Endothelial cell of umbilical vein (primary cell): ENCODE results near the gene FBL. TPM values are rescaled to one million over a fixed set of nuclear protein-coding genes. Genes with fewer than 3 reads are reported as not detected.

Source experiments
- BruUV-seq: library from RNA; stranded (reverse); fragments of 400-500 nt; replicated peaks from 2 replicates; lab custom pipeline; 2021; lab: Mats Ljungman, UMichigan
- CTCF ChIA-PET: fragments of 300-600, 350-600 bp; sonication (Branson Sonifier 250); formaldehyde crosslinking; loops from one replicate; lab custom pipeline; 2021; ENCODE audit warnings: antibody characterized with exemption, inconsistent platforms; lab: Charles Lee
- POLR2A ChIA-PET: fragments of 300-600, 350-600 bp; sonication (Branson Sonifier 250); formaldehyde crosslinking; loops from one replicate; lab custom pipeline; 2021; ENCODE audit warnings: antibody characterized with exemption, inconsistent platforms; lab: Charles Lee
- DNase-seq: peaks from one replicate; pipeline ENCODE4 v3.0.0-alpha.2; 2011; ENCODE audit warnings: low read depth, low spot score
- FAIRE-seq: peaks from 2 replicates; lab custom pipeline; 2011; peaks lifted over from hg19 to GRCh38; lab: Jason Lieb, UNC
- H2AFZ ChIP-seq: 2 replicates; pipeline ENCODE4 v1.6.0; 2012; ENCODE audit warnings: low read depth, low read length, control low read depth, inconsistent platforms
- H3K27ac ChIP-seq: 2 replicates; pipeline ENCODE4 v1.5.1; 2011; ENCODE audit warnings: low read depth, mild to moderate bottlenecking, control low read depth, low read length, moderate library complexity; ENCODE audit not compliant: insufficient read depth
- H3K27me3 ChIP-seq, 2 experiments: 2 replicates each; pipeline versions ENCODE4 v1.6.0 to v1.6.1; 2011; ENCODE audit warnings: low read length in 2 of 2, mixed read lengths in 1 of 2; ENCODE audit not compliant: control insufficient read depth in 2 of 2, insufficient read depth in 2 of 2
- H3K36me3 ChIP-seq, 2 experiments: 2 replicates in 1 of 2; 3 replicates in 1 of 2; pipeline ENCODE4 v1.5.1; 2011; ENCODE audit warnings: low read length in 2 of 2, mild to moderate bottlenecking in 1 of 2, moderate library complexity in 1 of 2; ENCODE audit not compliant: control insufficient read depth in 2 of 2, insufficient read depth in 2 of 2; ENCODE audit errors: extremely low read depth in 1 of 2
- H3K4me1 ChIP-seq: 3 replicates; pipeline ENCODE4 v1.5.1; 2011; ENCODE audit warnings: mild to moderate bottlenecking, low read length; ENCODE audit not compliant: control insufficient read depth, insufficient read depth; ENCODE audit errors: extremely low read depth
- H3K4me2 ChIP-seq: 2 replicates; pipeline ENCODE4 v1.6.1; 2011; ENCODE audit warnings: low read length, control low read depth, mixed read lengths; ENCODE audit not compliant: insufficient read depth
- H3K4me3 ChIP-seq, 3 experiments: fragments of 200-600 bp in 1 of 3; sonication (generic), shearing (Covaris generic) in 1 of 3; replicated peaks in 1 of 3; 2 replicates each; pipeline ENCODE4 v1.5.1; 2011 to 2016; ENCODE audit warnings: control low read depth in 3 of 3, low read length in 3 of 3, mild to moderate bottlenecking in 2 of 3, inconsistent platforms in 1 of 3, low read depth in 1 of 3, moderate library complexity in 1 of 3; ENCODE audit not compliant: insufficient read depth in 1 of 3
- H3K79me2 ChIP-seq: 2 replicates; pipeline ENCODE4 v1.6.0; 2012; ENCODE audit warnings: low read length, inconsistent platforms; ENCODE audit not compliant: control insufficient read depth, insufficient read depth
- H3K9ac ChIP-seq: replicated peaks from 2 replicates; pipeline ENCODE3; 2011; ENCODE audit warnings: low read length, control low read depth; ENCODE audit not compliant: insufficient read depth; ENCODE audit errors: extremely low read depth
- H3K9me1 ChIP-seq: replicated peaks from 3 replicates; pipeline ENCODE4 v1.6.0; 2011; ENCODE audit warnings: mild to moderate bottlenecking, low read length; ENCODE audit not compliant: control insufficient read depth, insufficient read depth; ENCODE audit errors: extremely low read depth
- H3K9me3 ChIP-seq: replicated peaks from 2 replicates; pipeline ENCODE4 v1.5.1; 2012; ENCODE audit warnings: low read length, inconsistent platforms; ENCODE audit not compliant: control insufficient read depth, insufficient read depth
- H4K20me1 ChIP-seq: replicated peaks from 2 replicates; pipeline ENCODE3; 2011; ENCODE audit warnings: mild to moderate bottlenecking, low read length; ENCODE audit not compliant: control insufficient read depth, insufficient read depth; ENCODE audit errors: extremely low read depth
- EZH2 ChIP-seq: IDR thresholded peaks from 2 replicates; pipeline ENCODE4 v1.6.1; 2012; ENCODE audit warnings: borderline replicate concordance, low read depth, mild to moderate bottlenecking, moderate library complexity, low read length, inconsistent platforms; ENCODE audit not compliant: severe bottlenecking
- FOS ChIP-seq: IDR thresholded peaks from 2 replicates; pipeline ENCODE4 v1.6.1; 2011; ENCODE audit warnings: mild to moderate bottlenecking, low read length, moderate library complexity, borderline replicate concordance; ENCODE audit not compliant: insufficient read depth
- GATA2 ChIP-seq: IDR thresholded peaks from 2 replicates; pipeline ENCODE4 v1.7.0; 2011; ENCODE audit warnings: low read depth, mild to moderate bottlenecking, moderate library complexity, mixed read lengths, low read length; ENCODE audit not compliant: insufficient read length, insufficient read depth
- JUN ChIP-seq: IDR thresholded peaks from 2 replicates; pipeline ENCODE4 v1.6.1; 2011; ENCODE audit warnings: borderline replicate concordance, low read depth; ENCODE audit not compliant: insufficient read length, insufficient read depth
- MYC ChIP-seq: IDR thresholded peaks from one replicate; pipeline ENCODE4 v1.6.1; 2011; ENCODE audit warnings: mild to moderate bottlenecking, low read depth, low read length
- POLR2A ChIP-seq: IDR thresholded peaks from 2 replicates; pipeline ENCODE4 v1.6.1; 2012; ENCODE audit warnings: low read depth, mild to moderate bottlenecking, control low read depth, low read length
- POLR2AphosphoS5 ChIP-seq: IDR thresholded peaks from 2 replicates; pipeline ENCODE4 v1.6.1; 2012; ENCODE audit warnings: low read depth, mild to moderate bottlenecking, control low read depth, low read length, moderate library complexity; ENCODE audit not compliant: insufficient read depth
- dilution Hi-C: fragments of 300-500 bp; cut with MboI; formaldehyde crosslinking; loops from one replicate; pipeline ENCODE4 v1.15.0; 2019; ENCODE audit warnings: low sequenced_read_pairs; ENCODE audit not compliant: extremely low pct_ligation_motif_present
- intact Hi-C: fragments of 100-400 bp; cut with micrococcal nuclease; formaldehyde crosslinking; loops from one replicate; pipeline ENCODE4 v1.10.0; 2022
- polyA plus RNA-seq, 4 experiments: library from polyadenylated mRNA; depleted of rRNA in 3 of 4; stranded (reverse) in 3 of 4; unstranded in 1 of 4; fragments of >200 nt; gene quantifications; 2 replicates each; pipeline versions ENCODE4 v1.2.1 to v1.2.3, GENCODE V29; 2011 to 2012; ENCODE audit warnings: missing spikeins in 1 of 4
- total RNA-seq: library from RNA; stranded (reverse); gene quantifications from 2 replicates; pipeline ENCODE4 v1.2.3, GENCODE V29; 2021
- TF ChIP-seq, protein P1 (sequence below), 2 donors: IDR thresholded peaks; 1 replicate in 1 of 2; 2 replicates in 1 of 2; pipeline ENCODE4 v1.5.1; 2011; ENCODE audit warnings: low read length in 2 of 2, mild to moderate bottlenecking in 2 of 2, moderate library complexity in 2 of 2, control low read depth in 1 of 2, inconsistent platforms in 1 of 2, low read depth in 1 of 2; ENCODE audit not compliant: insufficient read depth in 1 of 2; ENCODE audit errors: extremely low read depth in 1 of 2
- TF ChIP-seq, protein P2 (sequence below): IDR thresholded peaks from 2 replicates; pipeline ENCODE4 v1.6.1; 2011; ENCODE audit not compliant: insufficient read depth, insufficient read length

The FBL gene
- total and polyA plus RNA-seq, 2 donors (not counting 3 experiments of a cell fraction or from before 2014, with no cell fraction given), result 271 to 473 TPM

DNA sequence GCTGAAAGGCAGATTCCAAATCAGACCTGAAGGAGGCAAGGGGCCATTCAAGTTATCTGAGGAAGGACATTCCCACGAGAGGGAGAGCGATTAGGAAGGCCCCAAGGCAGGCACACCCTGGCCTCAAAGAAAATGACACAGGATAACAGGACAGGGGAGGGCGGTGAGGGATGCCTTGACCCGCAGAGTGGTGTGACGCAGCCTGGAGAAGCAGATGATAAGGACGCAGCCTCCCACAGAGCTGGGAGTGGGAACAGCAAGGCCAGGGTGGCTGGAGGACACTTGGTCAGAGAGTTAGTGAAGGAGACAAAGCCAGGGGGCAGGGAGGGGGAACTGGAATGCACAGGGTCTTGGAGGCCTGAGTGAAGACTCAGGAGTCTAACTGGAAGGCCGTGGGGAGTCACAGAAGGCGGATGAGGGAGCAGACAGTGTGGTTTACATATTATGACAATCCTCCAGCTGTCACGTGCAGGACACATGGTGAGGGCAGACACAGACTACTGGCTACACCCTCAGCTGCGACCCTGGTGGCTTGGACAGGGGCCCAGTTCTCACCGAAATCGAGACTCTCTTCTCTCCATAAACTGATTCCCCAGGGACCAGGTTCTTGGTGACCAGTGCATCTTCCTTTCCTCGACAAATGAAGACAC is 6.4 kb downstream of the FBL start:
- no peaks in the 10 kb centered on the region for H4K20me1 ChIP-seq
- ChIA-PET CTCF (no interaction called here), POLR2A (no interaction called here)
- H3K27me3 ChIP-seq, result no peaks in the 10 kb centered on the region
- no peaks in the 10 kb centered on the region for H3K9me3 ChIP-seq
- FAIRE-seq (no peak), DNase-seq (no peak)
- intact Hi-C loops (no loop called here), dilution Hi-C loops (no loop called here)
- H3K4me1 ChIP-seq, result peaks cover 8% of the 10 kb centered on the region
- peaks cover 56% of the 10 kb centered on the region for H3K79me2 ChIP-seq
- H3K4me2 ChIP-seq, result no peak overlapping the region
- H3K9ac ChIP-seq, result no peak overlapping the region
- BruUV-seq, result no TSS peak
- H3K9me1 ChIP-seq, result no peaks in the 10 kb centered on the region
- no peak overlapping the region for H2AFZ ChIP-seq
- H3K4me3 ChIP-seq, result no peak overlapping the region
- H3K36me3 ChIP-seq, result peaks cover 4 to 25% of the 10 kb centered on the region in 2 experiments
- TF ChIP-seq JUN (no peak), MYC (no peak), EZH2 (no peak)
- TF ChIP-seq, protein P1, sequence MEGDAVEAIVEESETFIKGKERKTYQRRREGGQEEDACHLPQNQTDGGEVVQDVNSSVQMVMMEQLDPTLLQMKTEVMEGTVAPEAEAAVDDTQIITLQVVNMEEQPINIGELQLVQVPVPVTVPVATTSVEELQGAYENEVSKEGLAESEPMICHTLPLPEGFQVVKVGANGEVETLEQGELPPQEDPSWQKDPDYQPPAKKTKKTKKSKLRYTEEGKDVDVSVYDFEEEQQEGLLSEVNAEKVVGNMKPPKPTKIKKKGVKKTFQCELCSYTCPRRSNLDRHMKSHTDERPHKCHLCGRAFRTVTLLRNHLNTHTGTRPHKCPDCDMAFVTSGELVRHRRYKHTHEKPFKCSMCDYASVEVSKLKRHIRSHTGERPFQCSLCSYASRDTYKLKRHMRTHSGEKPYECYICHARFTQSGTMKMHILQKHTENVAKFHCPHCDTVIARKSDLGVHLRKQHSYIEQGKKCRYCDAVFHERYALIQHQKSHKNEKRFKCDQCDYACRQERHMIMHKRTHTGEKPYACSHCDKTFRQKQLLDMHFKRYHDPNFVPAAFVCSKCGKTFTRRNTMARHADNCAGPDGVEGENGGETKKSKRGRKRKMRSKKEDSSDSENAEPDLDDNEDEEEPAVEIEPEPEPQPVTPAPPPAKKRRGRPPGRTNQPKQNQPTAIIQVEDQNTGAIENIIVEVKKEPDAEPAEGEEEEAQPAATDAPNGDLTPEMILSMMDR (IDR thresholded peaks at IDR 0.05; ENCODE audit: extremely low read depth in 1 of 2, insufficient read depth in 1 of 2, low read depth in 1 of 2, low read length in 2 of 2), result no peak
- H3K27ac ChIP-seq, result no peak overlapping the region

DNA sequence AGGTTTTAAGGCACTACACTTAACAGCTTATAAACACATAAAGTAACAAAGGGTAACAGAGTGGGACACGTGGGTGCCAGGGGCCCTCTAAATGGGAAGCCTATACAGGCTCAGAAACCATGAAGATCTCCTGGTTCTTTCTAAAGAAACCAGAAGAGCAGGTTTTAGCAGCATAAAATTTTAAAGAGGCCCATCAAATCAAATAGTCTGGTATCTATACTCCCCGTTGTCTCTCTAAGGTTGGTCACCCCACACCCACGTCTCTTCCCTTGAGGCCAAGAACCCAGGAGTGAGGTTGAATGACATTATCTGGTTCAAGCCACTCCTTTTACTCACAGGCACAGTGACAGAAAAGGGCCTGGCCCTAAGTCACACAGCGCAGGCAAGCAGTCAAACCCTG is 7.6 kb downstream of the FBL start:
- DNase-seq, result no peak
- Histone ChIP-seq H3K9me3 (no peaks in the 10 kb centered on the region), H3K9me1 (no peaks in the 10 kb centered on the region), H3K79me2 (peaks cover 43% of the 10 kb centered on the region), H3K9ac (no peak overlapping the region), H3K4me2 (no peak overlapping the region), H2AFZ (no peak overlapping the region), H4K20me1 (no peaks in the 10 kb centered on the region), H3K4me3 (no peak overlapping the region), H3K4me1 (peaks cover 3% of the 10 kb centered on the region), H3K27me3 (no peaks in the 10 kb centered on the region), H3K36me3 (peaks cover 4 to 25% of the 10 kb centered on the region in 2 experiments), H3K27ac (no peak overlapping the region)
- ChIA-PET POLR2A (no interaction called here), CTCF (no interaction called here)
- FAIRE-seq, result no peak
- intact Hi-C loops (no loop called here), dilution Hi-C loops (no loop called here)
- no peak for TF ChIP-seq JUN
- TF ChIP-seq, protein P1 (IDR thresholded peaks at IDR 0.05; ENCODE audit: extremely low read depth in 1 of 2, insufficient read depth in 1 of 2, low read depth in 1 of 2, low read length in 2 of 2), result no peak
- TF ChIP-seq POLR2AphosphoS5, result no peak
- TF ChIP-seq POLR2A, result no peak
- no peak for TF ChIP-seq MYC
- TF ChIP-seq, protein P2, sequence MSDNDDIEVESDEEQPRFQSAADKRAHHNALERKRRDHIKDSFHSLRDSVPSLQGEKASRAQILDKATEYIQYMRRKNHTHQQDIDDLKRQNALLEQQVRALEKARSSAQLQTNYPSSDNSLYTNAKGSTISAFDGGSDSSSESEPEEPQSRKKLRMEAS, result no peak
- TF ChIP-seq GATA2, result no peak
- TF ChIP-seq FOS, result no peak
- TF ChIP-seq EZH2, result no peak
- no TSS peak for BruUV-seq
